GM12801 (cell line): ENCODE measurements around the gene DPH6.

Experiments used
- TF ChIP-seq, protein P1 (sequence below): IDR thresholded peaks from one replicate; pipeline ENCODE4 v1.5.1; 2011; ENCODE audit warnings: control low read depth; ENCODE audit not compliant: insufficient read length; ENCODE audit errors: extremely low read depth

DPH6 gene

DNA sequence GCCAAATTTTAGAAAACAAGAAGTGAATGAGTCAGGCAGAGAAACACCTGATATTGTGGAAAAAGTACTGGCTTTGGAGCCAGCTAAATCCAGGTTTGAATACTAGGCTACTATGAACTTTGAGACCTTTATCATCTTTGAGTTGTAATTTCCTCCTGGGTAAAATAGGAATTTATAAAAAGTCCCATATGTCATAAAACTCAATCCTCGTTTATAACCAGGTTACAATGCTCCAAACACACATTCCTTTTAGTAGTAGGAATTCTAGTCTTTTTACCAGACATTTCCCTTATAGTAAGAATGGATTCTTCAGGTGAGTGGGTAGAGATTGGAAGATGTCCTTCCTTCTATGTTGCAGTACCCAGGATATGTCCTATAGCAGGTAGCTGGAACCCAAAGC lies 16.7 kb upstream of the DPH6 start:
- TF ChIP-seq, protein P1, sequence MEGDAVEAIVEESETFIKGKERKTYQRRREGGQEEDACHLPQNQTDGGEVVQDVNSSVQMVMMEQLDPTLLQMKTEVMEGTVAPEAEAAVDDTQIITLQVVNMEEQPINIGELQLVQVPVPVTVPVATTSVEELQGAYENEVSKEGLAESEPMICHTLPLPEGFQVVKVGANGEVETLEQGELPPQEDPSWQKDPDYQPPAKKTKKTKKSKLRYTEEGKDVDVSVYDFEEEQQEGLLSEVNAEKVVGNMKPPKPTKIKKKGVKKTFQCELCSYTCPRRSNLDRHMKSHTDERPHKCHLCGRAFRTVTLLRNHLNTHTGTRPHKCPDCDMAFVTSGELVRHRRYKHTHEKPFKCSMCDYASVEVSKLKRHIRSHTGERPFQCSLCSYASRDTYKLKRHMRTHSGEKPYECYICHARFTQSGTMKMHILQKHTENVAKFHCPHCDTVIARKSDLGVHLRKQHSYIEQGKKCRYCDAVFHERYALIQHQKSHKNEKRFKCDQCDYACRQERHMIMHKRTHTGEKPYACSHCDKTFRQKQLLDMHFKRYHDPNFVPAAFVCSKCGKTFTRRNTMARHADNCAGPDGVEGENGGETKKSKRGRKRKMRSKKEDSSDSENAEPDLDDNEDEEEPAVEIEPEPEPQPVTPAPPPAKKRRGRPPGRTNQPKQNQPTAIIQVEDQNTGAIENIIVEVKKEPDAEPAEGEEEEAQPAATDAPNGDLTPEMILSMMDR: no peak

DNA sequence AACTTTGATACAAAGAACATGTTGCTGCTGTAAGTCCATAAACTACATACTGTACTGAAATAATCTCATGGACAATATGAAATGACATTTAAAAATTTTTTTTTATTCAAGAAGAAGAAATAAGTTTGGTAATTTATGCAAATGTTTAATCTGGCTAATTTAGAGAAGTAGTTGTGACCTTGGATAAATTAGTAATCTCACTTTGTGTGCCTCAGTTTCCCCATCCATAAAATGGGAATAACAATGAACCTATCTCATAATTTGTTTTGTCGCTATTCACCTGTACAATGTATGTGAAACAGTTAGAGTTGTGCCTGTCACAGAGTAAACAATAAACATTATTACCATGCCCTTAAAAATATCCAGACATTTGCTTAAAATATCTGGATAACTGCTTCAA lies 15.3 kb upstream of the DPH6 start:
- TF ChIP-seq, protein P1: no peak

DNA sequence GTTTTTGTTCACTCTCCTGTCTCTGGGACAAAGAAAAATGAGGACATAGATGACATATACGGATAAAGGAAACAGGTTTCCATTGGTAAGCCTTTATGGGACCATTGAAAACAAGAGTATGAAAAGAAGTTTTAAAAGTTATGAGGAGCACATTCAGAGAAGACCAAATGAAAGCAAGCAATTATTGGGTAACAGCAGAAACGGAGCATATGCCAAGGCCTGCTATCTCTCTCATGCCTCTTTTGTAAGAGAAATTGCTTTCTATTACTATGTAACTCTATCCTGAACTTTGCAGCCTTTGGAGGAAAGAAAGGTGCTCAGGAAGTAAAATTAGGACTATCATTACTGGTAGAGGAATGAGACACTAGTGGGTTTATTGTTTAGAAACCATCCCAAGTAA lies 14.9 kb upstream of the DPH6 start:
- TF ChIP-seq, protein P1: no peak

DNA sequence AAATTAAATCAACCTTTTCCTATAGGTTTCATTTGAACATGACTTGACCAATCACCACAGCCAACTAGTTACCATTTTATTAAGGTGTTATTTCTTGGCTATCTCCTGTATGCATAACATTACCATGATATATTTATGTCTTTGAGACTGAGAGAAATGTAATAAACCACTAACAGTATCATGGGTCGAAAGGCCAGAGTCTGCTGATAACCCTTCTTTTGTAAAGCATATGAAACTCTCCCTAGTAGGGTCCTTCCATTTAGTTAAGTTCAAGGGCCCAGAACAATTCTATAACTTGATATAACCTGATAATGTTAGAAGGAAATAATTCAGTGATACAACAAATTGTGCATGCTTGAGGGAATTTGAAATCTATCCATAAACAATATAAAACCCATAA lies 14.3 kb upstream of the DPH6 start:
- TF ChIP-seq, protein P1: no peak

DNA sequence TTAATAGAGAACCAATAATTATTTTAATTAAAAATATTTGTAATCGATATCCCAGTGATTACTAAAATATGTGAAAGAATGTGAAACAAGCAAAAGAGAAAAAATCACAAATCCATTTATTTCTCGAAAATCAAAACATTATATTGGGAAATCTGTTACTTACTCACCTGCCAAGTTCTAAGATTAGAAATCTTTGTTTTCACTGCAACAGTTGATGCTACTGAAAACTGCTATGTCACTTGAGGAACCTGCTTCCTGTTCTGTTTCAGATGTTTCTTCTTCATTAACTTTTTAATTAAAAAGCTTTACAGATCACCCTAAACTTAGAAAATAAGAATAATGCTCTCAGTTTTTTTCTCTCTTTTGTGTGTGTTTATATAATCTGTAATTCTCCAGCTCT lies 13.7 kb upstream of the DPH6 start:
- TF ChIP-seq, protein P1: no peak

DNA sequence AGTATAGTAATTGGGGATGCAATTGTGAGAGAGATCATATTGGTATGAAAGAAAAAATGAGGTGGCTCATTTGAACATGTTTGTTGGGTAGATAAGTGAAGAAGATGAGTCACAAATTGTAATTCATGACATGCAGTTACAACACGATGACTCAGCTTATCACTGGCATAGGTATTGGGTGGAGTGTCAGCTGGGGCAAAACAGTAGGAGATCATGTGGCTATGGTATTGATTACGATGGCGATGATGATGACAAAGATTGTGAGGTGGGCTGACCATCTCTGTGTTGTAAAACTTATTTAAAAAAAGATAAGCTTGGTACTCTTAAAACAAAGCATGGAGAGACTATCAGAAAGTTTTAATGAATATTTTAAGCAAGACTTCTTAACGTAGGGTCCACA lies 11.6 kb upstream of the DPH6 start:
- TF ChIP-seq, protein P1: no peak

DNA sequence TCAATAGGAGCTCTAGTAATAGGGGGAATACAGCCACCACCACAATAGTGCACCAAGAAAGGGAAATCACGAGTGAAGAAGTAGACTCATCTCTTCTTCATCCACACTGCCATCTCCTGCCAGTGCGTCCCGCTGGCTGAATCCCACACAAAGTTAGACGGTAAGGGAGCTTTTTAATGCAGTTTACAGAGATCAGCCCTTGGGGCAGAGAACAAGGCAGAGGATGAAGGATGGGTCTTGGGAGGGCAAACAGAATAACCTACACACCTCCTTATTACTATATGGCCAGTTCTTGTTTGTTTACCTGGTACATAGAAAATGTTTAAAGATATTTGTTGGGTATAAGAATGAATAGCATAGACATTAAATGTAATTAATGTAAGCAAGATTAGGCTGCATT lies 11.0 kb upstream of the DPH6 start:
- TF ChIP-seq, protein P1: no peak

DNA sequence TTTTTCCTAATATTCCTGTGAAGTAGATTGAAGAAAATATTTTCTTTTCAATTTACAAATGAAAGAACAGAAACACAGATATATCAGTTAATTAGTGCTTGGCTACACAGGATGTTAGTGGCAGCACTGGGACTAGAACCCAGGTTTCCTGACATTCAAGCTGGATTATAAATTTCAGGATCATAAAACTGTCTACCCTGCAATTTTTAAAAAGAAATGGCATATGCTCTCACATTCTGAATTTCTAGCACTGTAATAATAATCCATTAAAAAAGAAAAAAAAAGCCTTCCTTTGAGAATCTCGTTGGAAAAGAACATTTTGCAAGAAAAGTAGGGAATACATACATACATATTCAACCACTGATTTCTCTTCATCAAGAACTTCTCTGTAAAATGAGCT lies 9.3 kb upstream of the DPH6 start:
- TF ChIP-seq, protein P1: no peak
